ENCODE measurements around the gene KRTAP20-2. TPM values are rescaled to one million over a fixed set of nuclear protein-coding genes. Genes with fewer than 3 reads are reported as not detected.

KRTAP20-2 gene
- polyA plus RNA-seq, 1 donor from 2014 or later = not detected

DNA sequence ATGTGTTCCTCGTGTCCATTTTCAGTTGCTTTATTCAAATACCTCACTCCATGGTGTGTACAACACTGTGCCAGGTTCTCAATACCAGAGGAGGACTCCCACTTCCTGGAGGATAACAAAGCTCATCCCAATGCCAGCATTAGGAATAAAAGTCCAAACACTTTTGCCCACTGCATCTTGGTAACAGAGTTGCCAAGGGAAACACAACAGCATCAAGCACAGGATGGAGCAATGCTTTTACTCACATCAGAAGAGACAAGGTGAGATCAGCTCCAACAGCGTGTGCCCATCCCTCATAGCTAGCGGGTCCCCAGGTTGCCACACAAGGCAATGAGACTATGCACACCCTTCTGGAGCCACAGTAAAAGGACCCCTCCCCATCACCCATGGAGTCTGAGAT is 11.6 kb upstream of the KRTAP20-2 start:
- Histone ChIP-seq H4K20me1 (ENCODE audit: insufficient read depth) (no peaks in the 10 kb centered on the region), H3F3A (ENCODE audit: insufficient read depth, low read length, poor library complexity, severe bottlenecking) (no peaks in the 10 kb centered on the region), H3K9ac (ENCODE audit: low read length) (no peak overlapping the region), H3K9me3 (ENCODE audit: low read length) (peaks cover 6% of the 10 kb centered on the region), H2AFZ (ENCODE audit: low read depth, low read length) (no peak overlapping the region), H3K4me2 (ENCODE audit: low read length) (no peak overlapping the region), H3K79me2 (replicated peaks; ENCODE audit: insufficient read depth, low read length) (no peaks in the 10 kb centered on the region), H3K9me2 (ENCODE audit: insufficient read depth, low read length) (no peaks in the 10 kb centered on the region), H3K4me3 (ENCODE audit: low read length) (no peak overlapping the region), H3K27me3 (ENCODE audit: insufficient read depth, low read depth, low read length) (no peaks in the 10 kb centered on the region), H3K27ac (ENCODE audit: low read length) (no peak overlapping the region), H3K36me3 (ENCODE audit: insufficient read depth, low read length) (no peaks in the 10 kb centered on the region)
- TF ChIP-seq RAD21 (conservative IDR thresholded peaks at IDR 0.05) = no peak
- TF ChIP-seq, protein P1, sequence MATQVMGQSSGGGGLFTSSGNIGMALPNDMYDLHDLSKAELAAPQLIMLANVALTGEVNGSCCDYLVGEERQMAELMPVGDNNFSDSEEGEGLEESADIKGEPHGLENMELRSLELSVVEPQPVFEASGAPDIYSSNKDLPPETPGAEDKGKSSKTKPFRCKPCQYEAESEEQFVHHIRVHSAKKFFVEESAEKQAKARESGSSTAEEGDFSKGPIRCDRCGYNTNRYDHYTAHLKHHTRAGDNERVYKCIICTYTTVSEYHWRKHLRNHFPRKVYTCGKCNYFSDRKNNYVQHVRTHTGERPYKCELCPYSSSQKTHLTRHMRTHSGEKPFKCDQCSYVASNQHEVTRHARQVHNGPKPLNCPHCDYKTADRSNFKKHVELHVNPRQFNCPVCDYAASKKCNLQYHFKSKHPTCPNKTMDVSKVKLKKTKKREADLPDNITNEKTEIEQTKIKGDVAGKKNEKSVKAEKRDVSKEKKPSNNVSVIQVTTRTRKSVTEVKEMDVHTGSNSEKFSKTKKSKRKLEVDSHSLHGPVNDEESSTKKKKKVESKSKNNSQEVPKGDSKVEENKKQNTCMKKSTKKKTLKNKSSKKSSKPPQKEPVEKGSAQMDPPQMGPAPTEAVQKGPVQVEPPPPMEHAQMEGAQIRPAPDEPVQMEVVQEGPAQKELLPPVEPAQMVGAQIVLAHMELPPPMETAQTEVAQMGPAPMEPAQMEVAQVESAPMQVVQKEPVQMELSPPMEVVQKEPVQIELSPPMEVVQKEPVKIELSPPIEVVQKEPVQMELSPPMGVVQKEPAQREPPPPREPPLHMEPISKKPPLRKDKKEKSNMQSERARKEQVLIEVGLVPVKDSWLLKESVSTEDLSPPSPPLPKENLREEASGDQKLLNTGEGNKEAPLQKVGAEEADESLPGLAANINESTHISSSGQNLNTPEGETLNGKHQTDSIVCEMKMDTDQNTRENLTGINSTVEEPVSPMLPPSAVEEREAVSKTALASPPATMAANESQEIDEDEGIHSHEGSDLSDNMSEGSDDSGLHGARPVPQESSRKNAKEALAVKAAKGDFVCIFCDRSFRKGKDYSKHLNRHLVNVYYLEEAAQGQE (IDR thresholded peaks at IDR 0.05; ENCODE audit: borderline replicate concordance) = no peak

DNA sequence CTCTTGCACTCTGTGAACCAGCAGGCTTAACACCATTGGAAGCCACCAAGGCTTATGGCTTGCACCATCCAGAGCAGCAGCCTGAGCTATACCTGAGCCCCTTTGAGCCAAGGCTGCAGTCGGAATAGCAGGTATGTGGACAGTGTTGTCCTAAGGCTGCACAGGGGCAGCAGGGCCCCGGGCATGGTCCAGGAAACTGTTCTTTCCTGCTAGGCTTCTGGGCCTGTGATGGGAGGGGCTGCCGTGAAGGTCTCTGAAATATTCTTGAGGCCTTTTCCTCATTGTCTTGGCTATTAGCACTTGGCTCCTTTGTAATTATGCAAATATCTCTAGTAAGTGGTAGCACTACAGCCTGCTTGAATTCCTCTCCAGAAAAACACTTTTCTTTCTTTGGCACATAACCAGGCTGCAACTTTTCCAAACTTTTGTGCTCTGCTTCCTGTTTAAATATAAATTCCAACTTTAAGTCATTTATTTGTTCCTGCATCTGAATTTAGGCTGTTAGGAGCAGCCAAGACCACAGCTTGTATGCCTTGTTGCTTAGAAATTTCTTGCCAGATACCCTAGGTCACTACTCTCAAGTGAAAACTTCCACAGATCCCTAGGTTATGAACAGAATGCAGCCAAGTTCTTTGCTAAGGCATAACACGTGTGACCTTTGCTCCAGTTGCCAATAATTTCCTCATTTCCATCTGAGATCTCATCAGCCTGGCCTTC is 9.4 kb upstream of the KRTAP20-2 start:
- H3K36me3 ChIP-seq (ENCODE audit: insufficient read depth, low read length) = no peaks in the 10 kb centered on the region
- peaks cover 6% of the 10 kb centered on the region for H3K9me3 ChIP-seq (ENCODE audit: low read length)
- no peak for TF ChIP-seq TAF1 (IDR thresholded peaks at IDR 0.05; ENCODE audit: low read depth)
- no peak for TF ChIP-seq EP300 (conservative IDR thresholded peaks at IDR 0.05; ENCODE audit: poor library complexity, severe bottlenecking)
- TF ChIP-seq EZH2 (IDR thresholded peaks at IDR 0.05; ENCODE audit: borderline replicate concordance, insufficient read depth, low read length, poor library complexity, severe bottlenecking) = no peak
- TF ChIP-seq POLR2AphosphoS5 (IDR thresholded peaks at IDR 0.05) = no peak
- TF ChIP-seq SMC3 (conservative IDR thresholded peaks at IDR 0.05; ENCODE audit: poor library complexity) = no peak
- TF ChIP-seq MXI1 (conservative IDR thresholded peaks at IDR 0.05; ENCODE audit: poor library complexity, severe bottlenecking) = no peak
- no peak for TF ChIP-seq RAD21 (conservative IDR thresholded peaks at IDR 0.05)
- TF ChIP-seq, protein P1 (IDR thresholded peaks at IDR 0.05; ENCODE audit: borderline replicate concordance) = no peak
- TF ChIP-seq, protein P2, sequence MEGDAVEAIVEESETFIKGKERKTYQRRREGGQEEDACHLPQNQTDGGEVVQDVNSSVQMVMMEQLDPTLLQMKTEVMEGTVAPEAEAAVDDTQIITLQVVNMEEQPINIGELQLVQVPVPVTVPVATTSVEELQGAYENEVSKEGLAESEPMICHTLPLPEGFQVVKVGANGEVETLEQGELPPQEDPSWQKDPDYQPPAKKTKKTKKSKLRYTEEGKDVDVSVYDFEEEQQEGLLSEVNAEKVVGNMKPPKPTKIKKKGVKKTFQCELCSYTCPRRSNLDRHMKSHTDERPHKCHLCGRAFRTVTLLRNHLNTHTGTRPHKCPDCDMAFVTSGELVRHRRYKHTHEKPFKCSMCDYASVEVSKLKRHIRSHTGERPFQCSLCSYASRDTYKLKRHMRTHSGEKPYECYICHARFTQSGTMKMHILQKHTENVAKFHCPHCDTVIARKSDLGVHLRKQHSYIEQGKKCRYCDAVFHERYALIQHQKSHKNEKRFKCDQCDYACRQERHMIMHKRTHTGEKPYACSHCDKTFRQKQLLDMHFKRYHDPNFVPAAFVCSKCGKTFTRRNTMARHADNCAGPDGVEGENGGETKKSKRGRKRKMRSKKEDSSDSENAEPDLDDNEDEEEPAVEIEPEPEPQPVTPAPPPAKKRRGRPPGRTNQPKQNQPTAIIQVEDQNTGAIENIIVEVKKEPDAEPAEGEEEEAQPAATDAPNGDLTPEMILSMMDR (IDR thresholded peaks at IDR 0.05; ENCODE audit: poor library complexity, severe bottlenecking) = no peak
- H3F3A ChIP-seq (ENCODE audit: insufficient read depth, low read length, poor library complexity, severe bottlenecking) = no peaks in the 10 kb centered on the region
- H3K9ac ChIP-seq (ENCODE audit: low read length) = no peak overlapping the region
- no peak overlapping the region for H2AFZ ChIP-seq (ENCODE audit: low read depth, low read length)
- no peaks in the 10 kb centered on the region for H3K27me3 ChIP-seq (ENCODE audit: insufficient read depth, low read depth, low read length)
- H3K9me2 ChIP-seq (ENCODE audit: insufficient read depth, low read length) = no peaks in the 10 kb centered on the region
- H3K79me2 ChIP-seq (replicated peaks; ENCODE audit: insufficient read depth, low read length) = no peaks in the 10 kb centered on the region
- H3K27ac ChIP-seq (ENCODE audit: low read length) = no peak overlapping the region
- H3K4me2 ChIP-seq (ENCODE audit: low read length) = no peak overlapping the region
- H4K20me1 ChIP-seq (ENCODE audit: insufficient read depth) = no peaks in the 10 kb centered on the region
- no peak overlapping the region for H3K4me3 ChIP-seq (ENCODE audit: low read length)
